Effector memory CD4-positive, alpha-beta T cell (primary cell): ENCODE results near the gene DMGDH.

Source experiments
- DNase-seq, 3 donors: peaks; one replicate each; pipeline ENCODE4 v3.0.0-alpha.2; 2020
- H3K27ac ChIP-seq: 2 replicates; pipeline ENCODE4 v1.7.0; 2013; ENCODE audit warnings: mild to moderate bottlenecking, low read length, moderate library complexity; ENCODE audit not compliant: insufficient read depth, poor library complexity, severe bottlenecking
- H3K27me3 ChIP-seq: replicated peaks from 2 replicates; pipeline ENCODE4 v1.7.0; 2013; ENCODE audit warnings: mild to moderate bottlenecking, low read length; ENCODE audit not compliant: insufficient read depth, control insufficient read depth, poor library complexity, severe bottlenecking
- H3K36me3 ChIP-seq: 2 replicates; pipeline ENCODE4 v1.7.0; 2013; ENCODE audit warnings: mild to moderate bottlenecking, low read length, moderate library complexity; ENCODE audit not compliant: control insufficient read depth, insufficient read depth
- H3K4me1 ChIP-seq: 2 replicates; pipeline ENCODE4 v1.7.0; 2013; ENCODE audit warnings: low read length, mild to moderate bottlenecking; ENCODE audit not compliant: control insufficient read depth, insufficient read depth, poor library complexity, severe bottlenecking
- H3K4me3 ChIP-seq: 2 replicates; pipeline ENCODE4 v1.7.0; 2013; ENCODE audit warnings: low read length, low read depth, mild to moderate bottlenecking; ENCODE audit not compliant: insufficient read depth, poor library complexity, severe bottlenecking
- H3K9me3 ChIP-seq: 2 replicates; pipeline ENCODE4 v1.7.0; 2013; ENCODE audit warnings: mild to moderate bottlenecking, low read length, moderate library complexity; ENCODE audit not compliant: control insufficient read depth

Gene DMGDH

GRCh38 chr5:79074641-79075040 is 5.2 kb upstream of the DMGDH start:
- H3K9me3 ChIP-seq = no peaks in the 10 kb centered on the region
- no peak for DNase-seq
- no peaks in the 10 kb centered on the region for H3K36me3 ChIP-seq
- H3K27ac ChIP-seq = no peak overlapping the region
- no peak overlapping the region for H3K4me3 ChIP-seq
- peaks cover 5% of the 10 kb centered on the region for H3K27me3 ChIP-seq
- H3K4me1 ChIP-seq = no peaks in the 10 kb centered on the region

DNA sequence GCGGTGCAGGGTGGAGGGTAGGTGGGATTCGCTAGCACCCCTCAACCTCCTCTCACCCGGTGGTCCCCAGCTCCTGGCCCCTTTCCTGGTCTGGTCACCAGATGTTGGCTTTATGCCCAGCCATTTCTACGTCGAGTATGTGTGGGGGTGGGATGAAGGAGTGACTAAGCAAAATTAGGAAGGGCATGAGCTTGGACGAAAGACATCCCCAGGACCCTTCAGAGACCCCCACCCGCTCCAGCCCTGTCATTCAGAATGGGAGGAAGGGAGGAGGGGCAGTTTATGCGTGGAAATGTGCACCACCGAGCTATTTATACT is 835 bp upstream of the DMGDH start:
- Histone ChIP-seq H3K36me3 (no peaks in the 10 kb centered on the region), H3K4me1 (no peaks in the 10 kb centered on the region), H3K4me3 (no peak overlapping the region), H3K27me3 (peaks cover 10% of the 10 kb centered on the region), H3K9me3 (no peaks in the 10 kb centered on the region), H3K27ac (no peak overlapping the region)
- no peak for DNase-seq

DNA sequence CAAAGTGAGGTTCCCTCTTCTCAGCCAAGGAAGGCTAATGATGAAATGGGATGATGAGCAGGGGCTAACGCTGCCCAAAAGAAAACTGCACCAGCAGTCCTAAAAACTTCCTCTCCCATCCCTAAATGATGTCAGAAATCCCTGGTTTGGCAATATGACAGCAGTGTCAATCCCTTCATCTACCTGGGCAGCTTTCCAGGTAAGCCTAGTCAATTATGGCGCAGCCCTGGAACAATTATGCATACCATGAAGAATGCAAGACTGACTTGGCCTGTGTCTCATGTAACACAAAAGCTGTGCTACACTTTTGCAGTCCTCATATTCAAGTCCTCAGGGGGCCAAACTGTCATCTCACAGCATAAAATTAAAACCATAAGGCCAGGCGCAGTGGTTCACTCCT is 7.0 kb downstream of the DMGDH start:
- H3K36me3 ChIP-seq = no peaks in the 10 kb centered on the region
- no peak overlapping the region for H3K27ac ChIP-seq
- H3K27me3 ChIP-seq = no peaks in the 10 kb centered on the region
- no peak overlapping the region for H3K4me3 ChIP-seq
- no peaks in the 10 kb centered on the region for H3K9me3 ChIP-seq
- no peaks in the 10 kb centered on the region for H3K4me1 ChIP-seq
- DNase-seq = no peak

- no peaks in the 10 kb centered on the region for H3K27me3 ChIP-seq
- no peaks in the 10 kb centered on the region for H3K4me1 ChIP-seq
- no peak overlapping the region for H3K27ac ChIP-seq
- H3K9me3 ChIP-seq = no peaks in the 10 kb centered on the region
- no peak overlapping the region for H3K4me3 ChIP-seq
- no peak for DNase-seq
- no peaks in the 10 kb centered on the region for H3K36me3 ChIP-seq
These were observed 9.8 kb downstream of the DMGDH start for GRCh38 chr5:79059674-79060073.

GRCh38 chr5:79056847-79057246 is 12.6 kb downstream of the DMGDH start:
- H3K9me3 ChIP-seq = no peaks in the 10 kb centered on the region
- H3K4me3 ChIP-seq = no peak overlapping the region
- H3K27ac ChIP-seq = no peak overlapping the region
- no peak for DNase-seq
- no peaks in the 10 kb centered on the region for H3K4me1 ChIP-seq
- H3K36me3 ChIP-seq = no peaks in the 10 kb centered on the region
- no peaks in the 10 kb centered on the region for H3K27me3 ChIP-seq

GRCh38 chr5:79055017-79055416 is 14.5 kb downstream of the DMGDH start:
- Histone ChIP-seq H3K4me1 (no peaks in the 10 kb centered on the region), H3K36me3 (no peaks in the 10 kb centered on the region), H3K9me3 (no peaks in the 10 kb centered on the region), H3K27me3 (no peaks in the 10 kb centered on the region), H3K27ac (no peak overlapping the region), H3K4me3 (no peak overlapping the region)
- no peak for DNase-seq

DNA sequence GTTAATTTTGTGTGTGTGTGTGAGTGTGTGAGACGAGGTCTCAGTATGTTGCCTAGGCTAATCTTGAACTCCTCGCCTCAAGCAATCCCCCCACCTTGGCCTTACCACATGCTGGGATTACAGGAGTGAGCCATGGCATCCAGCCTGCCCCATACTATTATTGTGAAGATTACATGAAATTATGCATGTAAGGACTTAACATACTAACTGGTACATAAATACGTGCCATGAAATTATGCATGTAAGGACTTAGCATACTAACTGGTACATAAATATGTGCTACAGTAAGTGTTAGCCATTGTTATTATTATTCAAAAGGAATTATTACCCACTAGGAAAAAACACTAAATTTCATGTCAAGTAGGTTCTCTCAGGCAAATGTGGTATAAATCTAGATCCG is 16.2 kb downstream of the DMGDH start:
- Histone ChIP-seq H3K36me3 (no peaks in the 10 kb centered on the region), H3K27me3 (no peaks in the 10 kb centered on the region), H3K9me3 (no peaks in the 10 kb centered on the region), H3K4me3 (no peak overlapping the region), H3K4me1 (no peaks in the 10 kb centered on the region), H3K27ac (no peak overlapping the region)
- DNase-seq = no peak

- Histone ChIP-seq H3K27ac (no peak overlapping the region), H3K9me3 (no peaks in the 10 kb centered on the region)
- DNase-seq = no peak
These were observed 19.0 kb downstream of the DMGDH start for GRCh38 chr5:79050498-79050897.

DNA sequence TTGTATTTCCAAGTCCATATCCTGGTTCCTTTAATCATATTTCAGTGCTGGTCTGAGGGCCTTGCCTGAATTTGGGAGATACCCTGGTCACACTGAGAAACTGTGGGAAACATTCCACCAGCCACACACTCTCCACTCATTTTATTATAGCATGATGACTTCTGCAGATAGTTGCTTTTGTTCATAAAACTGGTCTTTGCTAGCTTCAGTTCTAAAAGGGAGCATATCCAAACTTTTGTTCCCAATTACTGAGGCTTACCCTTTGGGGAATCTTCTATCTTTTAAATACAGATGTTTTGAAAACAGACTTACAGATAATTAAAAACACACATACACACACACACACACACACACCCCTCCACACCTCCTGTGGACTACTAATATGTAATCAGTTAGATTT is 21.0 kb downstream of the DMGDH start:
- Histone ChIP-seq H3K9me3 (no peaks in the 10 kb centered on the region), H3K4me3 (no peak overlapping the region), H3K27me3 (no peaks in the 10 kb centered on the region), H3K27ac (no peak overlapping the region), H3K36me3 (no peaks in the 10 kb centered on the region), H3K4me1 (no peaks in the 10 kb centered on the region)
- no peak for DNase-seq

More at GRCh38 chr5:79050498-79050897, 19.0 kb downstream of the DMGDH start:
- no peaks in the 10 kb centered on the region for H3K4me1 ChIP-seq
- H3K36me3 ChIP-seq = no peaks in the 10 kb centered on the region
- no peaks in the 10 kb centered on the region for H3K27me3 ChIP-seq
- no peak overlapping the region for H3K4me3 ChIP-seq

- Histone ChIP-seq H3K4me3 (no peak overlapping the region), H3K4me1 (no peaks in the 10 kb centered on the region), H3K9me3 (no peaks in the 10 kb centered on the region), H3K27ac (no peak overlapping the region), H3K36me3 (no peaks in the 10 kb centered on the region), H3K27me3 (no peaks in the 10 kb centered on the region)
- DNase-seq = no peak
These were observed 22.3 kb downstream of the DMGDH start for GRCh38 chr5:79047199-79047598.

GRCh38 chr5:79042188-79042587 is 27.3 kb downstream of the DMGDH start:
- DNase-seq = no peak
- Histone ChIP-seq H3K27me3 (no peaks in the 10 kb centered on the region), H3K4me3 (no peak overlapping the region), H3K27ac (no peak overlapping the region), H3K9me3 (no peaks in the 10 kb centered on the region), H3K36me3 (no peaks in the 10 kb centered on the region), H3K4me1 (no peaks in the 10 kb centered on the region)
